Activated CD4-positive, CD25-positive, alpha-beta regulatory T cell treated with anti-CD3 and anti-CD28 coated beads, Interleukin-2, amount 50 U/mL, for 16 hours (primary cell): ENCODE results near the gene A1CF.
"Not testable (repeated sequence)": the region's sequence is repeated elsewhere in the genome, so short reads cannot be mapped to it uniquely, and the experiment has no call there.

ENCODE experiments used
- DNase-seq: peaks from one replicate; pipeline ENCODE4 v3.0.0-alpha.2; 2020; ENCODE audit warnings: low read depth, low spot score

The A1CF gene, protein sequence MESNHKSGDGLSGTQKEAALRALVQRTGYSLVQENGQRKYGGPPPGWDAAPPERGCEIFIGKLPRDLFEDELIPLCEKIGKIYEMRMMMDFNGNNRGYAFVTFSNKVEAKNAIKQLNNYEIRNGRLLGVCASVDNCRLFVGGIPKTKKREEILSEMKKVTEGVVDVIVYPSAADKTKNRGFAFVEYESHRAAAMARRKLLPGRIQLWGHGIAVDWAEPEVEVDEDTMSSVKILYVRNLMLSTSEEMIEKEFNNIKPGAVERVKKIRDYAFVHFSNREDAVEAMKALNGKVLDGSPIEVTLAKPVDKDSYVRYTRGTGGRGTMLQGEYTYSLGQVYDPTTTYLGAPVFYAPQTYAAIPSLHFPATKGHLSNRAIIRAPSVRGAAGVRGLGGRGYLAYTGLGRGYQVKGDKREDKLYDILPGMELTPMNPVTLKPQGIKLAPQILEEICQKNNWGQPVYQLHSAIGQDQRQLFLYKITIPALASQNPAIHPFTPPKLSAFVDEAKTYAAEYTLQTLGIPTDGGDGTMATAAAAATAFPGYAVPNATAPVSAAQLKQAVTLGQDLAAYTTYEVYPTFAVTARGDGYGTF

DNA sequence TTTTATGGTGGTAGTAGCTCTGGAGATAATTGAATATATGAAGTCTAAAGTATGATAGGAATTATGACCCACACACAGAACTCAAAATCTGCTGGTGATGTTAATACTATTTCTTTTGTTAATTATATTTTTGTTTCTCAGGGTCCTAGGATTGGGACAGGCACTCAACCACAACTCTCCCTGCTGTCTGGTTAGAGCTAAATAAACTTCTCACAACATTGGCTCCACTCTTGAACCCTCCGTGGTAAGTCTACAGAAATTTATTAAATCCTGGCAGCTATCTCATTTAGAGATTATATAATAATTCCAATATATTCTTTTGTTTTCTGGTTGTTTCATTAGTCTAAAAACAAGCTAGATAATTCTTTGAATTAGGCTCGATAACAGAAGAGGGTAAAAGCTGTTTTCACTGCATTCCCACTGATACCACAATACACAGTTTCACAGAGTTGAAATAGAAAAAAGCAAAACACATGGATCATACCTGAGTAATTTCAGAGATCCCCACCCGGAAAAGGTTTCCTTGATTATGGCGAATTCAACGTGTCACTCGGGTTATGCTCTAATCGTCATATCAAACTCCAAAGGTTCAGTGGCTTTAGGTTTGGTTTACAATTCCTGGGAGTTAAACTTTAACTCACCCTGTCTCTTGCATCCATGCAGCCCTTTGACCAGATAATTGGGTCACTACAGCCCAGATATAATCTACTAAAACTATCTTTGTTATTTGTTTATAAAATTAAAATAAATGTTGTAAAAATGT is at the start of gene A1CF:
Gene A1CF, minus strand, starts transcription at position 531 of the 763 bp plus-strand sequence. CDS start 25,687 bp downstream, outside the sequence.
- DNase-seq = no peak

DNA sequence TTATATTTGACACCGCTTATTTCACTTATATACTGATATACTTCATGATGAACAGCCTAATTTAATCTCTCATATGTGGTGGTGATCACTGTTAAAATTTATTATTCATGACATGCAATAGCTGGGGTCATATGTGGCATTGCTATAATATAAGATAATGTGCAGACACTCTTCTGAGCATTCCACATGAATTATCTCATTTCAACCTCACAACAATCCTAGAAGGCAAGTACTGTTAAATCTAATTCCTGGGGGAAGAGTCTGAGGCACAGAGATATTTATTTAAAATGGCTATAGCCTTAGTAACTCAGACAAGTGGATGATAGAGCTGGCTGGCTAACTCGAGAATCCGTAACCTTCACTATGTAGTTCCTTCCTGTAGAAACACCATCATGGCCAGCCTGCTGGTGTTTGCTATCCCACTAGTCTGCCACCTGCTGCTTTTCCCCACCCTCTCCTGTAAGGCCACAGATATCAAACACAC is 46.6 kb upstream of the A1CF start:
- DNase-seq = no peak

DNA sequence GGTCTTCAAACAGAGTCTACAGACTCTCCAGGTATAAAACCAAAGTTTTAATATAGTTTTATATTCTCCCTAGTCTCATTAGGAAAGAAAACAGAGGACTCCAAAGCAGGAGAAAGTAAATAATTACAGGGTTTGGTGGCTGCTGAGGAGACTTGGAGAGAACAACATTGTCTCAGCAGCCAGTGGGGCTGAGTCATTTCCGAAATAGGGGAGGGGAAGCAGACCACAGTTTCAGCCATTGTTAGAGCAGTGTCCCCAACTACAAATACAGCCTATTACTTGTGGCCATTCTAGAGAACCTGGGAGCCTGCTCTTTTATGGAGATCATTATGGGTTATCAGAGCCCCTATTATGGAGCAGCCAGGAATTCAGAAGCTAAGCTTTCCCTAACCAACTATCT is 44.2 kb upstream of the A1CF start:
- DNase-seq = no peak

DNA sequence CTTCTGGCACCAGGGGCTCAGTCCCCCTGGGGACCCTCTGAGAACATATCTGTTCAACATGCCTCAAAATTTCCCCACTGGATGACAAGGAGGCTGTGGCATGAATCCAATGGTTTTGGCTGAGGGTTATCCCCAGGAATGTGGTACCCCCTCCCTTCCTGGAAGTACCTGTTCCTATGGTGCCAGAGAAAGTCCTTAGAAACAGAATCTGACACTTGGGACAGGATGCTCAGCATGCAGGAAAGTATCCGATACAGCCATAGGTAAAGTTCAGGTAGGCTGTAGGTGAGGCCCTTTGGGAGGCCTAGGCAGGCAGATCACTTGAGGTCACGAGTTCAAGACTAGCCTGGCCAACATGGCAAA is 42.7 kb upstream of the A1CF start:
- no peak for DNase-seq

DNA sequence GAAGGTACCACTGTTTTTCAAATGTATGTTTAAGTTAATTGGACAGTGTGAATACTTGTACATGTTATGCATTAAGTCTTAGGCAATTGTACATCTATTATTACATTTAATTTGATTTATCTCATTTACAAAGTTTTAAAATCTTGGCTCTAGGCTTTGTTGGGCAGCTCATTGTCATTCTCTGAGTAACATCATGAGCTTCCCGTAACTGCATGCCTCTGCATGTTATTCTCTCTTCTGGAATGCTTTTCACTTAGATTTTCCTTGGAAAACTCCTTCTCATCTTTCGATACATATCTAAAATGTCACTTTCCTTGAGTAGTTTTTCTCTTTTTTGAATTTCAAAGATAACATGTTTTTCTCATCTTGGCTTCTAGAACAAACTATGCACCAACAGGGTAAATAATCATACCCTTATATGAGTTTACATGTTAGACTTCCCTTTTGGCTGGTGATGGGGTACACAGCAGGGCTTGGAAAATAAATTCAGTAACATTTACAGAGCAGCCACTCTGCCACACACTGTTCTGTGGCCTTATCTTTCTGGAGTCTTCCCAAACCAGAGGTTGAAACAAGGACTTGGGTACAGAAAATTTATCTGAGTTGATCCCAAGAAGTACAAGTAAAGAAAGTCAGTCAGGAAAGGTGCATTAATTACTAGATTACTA is 42.2 kb upstream of the A1CF start:
- no peak for DNase-seq

DNA sequence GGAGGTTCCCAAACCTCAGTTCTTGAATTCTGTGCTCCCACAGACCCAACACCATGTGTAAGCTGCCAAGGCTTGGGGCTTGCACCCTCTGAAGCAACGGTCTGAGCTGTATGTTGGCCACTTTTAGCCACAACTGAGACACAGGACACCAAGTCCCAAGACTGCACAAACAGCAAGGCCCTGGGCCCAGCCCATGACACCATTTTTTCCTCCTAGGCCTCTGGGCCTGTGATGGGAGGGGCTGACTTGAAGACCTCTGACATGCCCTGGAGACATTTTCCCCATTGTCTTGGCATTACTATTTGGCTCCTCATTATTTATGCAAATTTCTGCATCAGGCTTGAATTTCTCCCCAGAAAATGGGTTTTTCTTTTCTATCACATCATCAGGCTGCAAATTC is 38.0 kb upstream of the A1CF start:
- DNase-seq = not testable (repeated sequence)

DNA sequence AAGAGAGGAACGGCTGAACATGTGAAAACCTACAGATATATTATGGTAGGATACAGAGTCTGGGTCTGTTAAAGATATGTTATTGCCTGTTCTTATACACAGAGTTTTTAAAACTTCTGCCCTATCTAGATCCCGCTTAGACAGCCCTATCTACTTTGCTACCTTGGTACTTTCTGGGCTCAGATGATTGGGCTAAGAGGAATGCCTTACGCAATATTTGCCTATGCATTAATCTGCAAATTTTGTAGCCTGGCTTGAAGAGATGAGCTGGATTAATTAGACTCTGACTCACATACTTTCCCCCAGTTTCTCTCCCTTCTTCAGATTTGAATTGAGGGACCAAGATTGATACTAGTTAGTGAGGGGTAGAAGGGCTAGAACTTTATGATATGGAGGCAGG is 33.6 kb upstream of the A1CF start:
- DNase-seq = no peak

DNA sequence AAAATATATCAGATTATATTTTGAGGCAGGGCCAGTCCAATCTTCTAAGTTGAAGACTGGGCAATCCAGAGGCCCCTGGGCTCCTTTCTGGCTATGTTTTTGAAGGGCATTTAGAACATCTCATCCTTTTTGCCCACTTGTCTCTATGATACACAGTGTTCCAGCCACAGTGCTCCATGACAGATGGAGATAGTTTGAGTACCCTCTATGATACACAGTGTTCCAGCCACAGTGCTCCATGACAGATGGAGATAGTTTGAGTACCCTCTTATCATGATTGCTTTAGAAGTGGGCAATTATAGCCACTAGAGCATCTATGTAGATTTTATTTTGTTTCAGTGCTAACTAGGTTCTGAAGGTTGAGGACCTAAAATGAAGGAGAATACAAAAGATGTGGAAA is 33.1 kb upstream of the A1CF start:
- no peak for DNase-seq

DNA sequence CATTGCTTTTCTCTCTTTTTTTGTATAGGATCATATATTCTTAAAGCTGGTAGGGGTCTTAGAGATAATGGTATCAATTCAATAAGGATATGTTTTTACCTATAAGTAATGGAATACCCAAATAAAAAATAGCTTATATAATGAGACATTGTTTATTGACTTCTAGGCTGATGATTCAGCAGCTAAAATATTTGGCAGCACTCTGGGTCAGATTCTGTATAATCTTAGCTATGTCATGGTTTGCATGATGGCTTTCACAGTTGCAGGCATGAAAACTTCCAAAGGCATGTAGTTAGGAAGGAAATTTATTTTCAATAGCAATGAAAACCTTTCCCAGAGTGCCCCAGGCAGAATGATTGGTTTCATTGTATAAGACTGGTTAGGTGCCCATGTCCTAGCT is 32.1 kb upstream of the A1CF start:
- no peak for DNase-seq

DNA sequence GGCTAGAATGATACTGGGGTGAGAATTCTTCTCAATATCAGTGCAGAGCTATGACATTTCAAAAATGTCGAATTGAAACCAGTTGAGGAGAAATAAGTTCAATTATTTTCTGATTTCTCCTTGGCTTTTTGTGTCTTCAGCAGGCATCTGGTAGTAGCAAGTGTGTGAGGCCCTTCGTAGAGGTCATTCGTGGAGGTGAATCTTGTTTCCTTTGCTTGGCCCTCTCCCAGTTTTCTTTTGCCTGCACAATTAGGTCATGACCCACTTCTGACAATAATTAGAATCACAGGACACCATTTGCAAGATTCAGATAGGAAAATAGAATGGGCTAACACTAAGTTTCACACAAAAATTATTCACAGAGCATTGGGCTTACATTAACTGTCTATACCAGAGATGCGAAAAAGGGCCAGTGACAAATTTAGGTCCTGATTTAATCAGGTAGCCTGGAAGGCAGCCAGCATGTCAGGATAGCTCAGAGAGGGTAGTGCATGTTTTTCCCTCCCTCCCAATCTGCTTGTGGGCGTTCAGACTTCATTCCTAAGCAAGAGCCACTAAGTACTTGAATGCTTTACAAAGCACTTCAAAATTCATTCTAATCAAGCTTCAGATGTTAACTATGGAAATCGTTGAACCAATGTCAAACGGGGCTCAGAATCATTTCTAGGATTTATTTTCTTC is 24.0 kb upstream of the A1CF start:
- DNase-seq = no peak

DNA sequence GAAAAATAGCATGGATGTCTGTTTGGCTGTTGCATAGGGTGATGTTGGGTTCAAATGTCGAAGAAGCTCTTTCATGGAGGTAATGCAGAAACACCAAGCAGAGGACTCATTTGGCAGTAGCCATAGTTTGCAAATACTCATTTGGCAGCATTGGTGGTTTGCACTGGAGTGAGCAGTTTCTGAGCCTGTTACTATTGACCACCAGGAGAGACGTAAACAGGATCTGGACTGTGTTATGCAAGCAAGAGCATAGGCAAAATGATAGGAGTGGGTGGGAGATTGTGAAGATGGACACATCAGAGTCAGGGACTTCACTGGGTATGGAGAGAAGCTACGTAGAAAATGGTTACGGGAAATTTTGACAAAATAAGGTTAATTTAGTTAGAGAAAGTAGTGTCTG is 22.9 kb upstream of the A1CF start:
- no peak for DNase-seq

DNA sequence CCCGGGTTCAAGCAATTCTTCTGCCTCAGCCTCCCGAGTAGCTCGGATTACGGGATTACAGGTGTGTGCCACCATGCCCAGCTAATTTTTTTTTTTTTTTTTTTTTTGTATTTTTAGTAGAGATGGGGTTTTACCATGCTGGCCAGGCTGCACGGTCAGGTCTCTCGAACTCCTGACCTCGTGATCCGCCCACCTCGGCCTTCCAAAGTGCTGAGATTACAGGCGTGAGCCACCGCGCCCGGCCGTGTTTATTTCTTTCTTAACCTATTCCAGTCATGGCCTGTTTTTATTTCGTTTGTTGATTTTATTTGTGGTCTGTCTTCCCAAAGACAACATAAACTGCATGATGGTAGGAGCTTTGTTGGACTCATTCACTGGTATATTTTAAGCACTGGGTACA is 20.4 kb upstream of the A1CF start:
- not testable (repeated sequence) for DNase-seq

DNA sequence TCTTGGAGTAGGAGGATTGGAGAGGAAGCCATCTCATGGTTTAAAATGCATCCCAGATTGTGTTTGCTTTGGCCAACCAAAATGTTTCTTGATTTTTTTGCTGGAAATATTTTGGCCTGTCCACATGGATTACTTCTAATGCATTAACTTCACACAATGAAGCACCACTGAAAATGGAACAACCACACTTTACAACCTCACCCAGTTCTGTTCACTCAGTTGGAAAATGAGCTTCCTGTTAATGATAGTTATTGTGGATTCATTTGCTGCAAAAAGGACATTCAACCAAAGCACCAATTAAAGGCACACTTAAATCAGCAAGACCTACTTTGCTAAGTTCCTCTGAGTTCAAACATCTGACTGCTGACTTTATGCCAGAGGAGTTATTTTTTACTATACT is 11.3 kb upstream of the A1CF start:
- no peak for DNase-seq

DNA sequence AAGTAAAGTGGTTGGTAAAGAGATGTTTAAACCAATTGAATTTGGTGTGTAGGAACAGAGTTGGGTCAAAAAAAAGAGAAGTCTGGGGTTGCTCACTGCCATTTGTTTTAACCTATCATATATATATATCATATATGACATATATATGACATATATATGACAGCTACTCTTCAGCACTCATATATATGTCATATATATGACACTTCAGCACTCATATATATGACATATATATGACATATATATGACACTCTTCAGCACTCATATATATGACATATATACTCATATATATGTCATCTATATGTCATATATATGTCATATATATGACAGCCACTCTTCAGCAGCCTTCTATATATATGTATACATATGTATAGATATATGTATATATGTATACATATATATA is 8.9 kb upstream of the A1CF start:
- no peak for DNase-seq

DNA sequence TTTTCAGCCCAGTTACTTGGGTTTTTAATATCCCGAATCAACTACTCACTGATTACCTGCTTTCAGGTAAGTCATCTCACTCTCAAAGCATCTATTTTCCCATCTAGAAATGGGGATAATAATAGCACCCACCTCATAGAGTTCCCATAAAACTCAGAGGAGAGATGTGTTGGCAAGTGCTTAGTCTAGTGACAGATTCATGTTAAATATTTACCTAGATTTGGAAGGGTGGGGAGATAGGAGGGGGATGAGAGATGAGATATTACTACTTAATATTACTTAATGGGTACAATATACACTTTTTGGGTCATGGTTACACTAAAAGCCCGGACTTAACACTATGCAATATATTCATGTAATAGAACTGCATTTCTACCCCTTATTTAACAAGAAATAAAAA is 7.0 kb upstream of the A1CF start:
- no peak for DNase-seq

DNA sequence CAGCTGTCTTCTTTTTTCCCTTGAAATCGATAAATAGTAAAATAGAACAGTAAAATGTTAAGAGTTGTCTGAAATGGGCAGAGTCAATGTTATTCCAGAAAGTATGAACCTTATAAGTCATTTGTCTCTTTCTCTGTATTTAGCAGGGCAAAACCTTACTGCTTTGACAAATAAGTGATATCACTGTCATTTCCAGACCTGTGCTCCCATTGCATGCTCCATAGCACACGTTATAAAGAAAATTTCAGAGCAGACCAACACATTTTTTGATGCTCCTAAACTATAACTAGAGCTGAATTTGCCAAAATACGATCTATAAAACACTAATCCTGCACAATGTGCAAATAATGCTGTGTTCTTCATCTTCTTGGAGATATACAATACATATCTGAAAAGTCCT is 1.1 kb downstream of the A1CF start:
- DNase-seq = no peak

DNA sequence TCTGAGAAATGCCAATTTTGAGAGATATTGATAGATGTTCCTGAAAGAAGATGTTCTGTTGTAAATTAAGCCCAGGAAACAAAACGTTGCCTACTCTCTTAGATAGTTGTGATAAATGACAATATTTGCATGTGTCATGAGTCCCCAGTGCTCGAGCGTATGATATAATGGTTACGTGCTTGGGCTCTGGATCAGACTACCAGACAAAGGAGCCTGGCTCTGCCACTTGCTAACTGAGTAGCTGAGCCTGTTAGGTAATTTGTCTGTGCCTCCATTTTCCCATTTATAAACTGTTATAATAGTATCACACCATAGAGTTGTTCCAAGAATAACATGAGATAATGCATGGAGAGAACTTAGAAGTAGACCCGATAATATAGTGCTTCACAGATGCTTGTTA is 1.8 kb downstream of the A1CF start:
- no peak for DNase-seq

DNA sequence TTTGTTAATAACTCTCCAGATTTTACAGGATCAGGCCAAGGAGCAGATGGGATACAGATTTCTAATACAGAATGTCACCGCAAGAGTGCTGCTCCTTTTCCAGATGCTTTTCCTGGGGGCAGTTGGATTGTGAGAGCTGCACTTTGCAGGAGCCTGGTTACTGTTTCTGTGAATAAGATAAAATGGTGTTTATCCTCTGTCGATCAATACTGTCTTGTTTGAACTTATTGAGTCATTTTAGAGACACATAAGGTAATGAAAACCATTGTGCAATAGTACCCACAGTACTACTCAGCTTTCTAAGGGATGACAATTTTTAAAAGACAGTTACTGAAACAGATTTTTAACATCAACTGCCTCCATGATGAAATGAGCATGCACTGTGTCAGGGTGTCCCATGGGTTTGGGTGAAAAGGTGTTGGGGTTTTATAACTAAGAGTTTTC is 2.9 kb downstream of the A1CF start:
- no peak for DNase-seq

DNA sequence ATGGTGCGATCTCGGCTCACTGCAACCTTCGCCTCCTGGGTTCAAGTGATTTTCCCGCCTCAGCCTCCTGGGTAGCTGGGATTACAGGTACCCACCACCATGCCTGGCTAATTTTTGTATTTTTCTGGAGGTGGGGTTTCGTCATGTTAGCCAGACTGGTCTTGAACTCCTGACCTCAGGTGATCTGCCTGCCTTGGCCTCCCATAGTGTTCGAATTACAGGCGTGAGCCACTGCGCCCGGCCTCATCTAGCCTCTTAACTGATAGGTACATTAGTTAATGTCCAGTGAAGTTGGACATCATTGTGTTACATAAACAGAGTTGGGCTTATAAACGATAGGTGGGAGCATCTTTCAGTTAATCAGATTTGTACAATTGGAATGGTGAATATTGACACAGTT is 4.4 kb downstream of the A1CF start:
- not testable (repeated sequence) for DNase-seq

DNA sequence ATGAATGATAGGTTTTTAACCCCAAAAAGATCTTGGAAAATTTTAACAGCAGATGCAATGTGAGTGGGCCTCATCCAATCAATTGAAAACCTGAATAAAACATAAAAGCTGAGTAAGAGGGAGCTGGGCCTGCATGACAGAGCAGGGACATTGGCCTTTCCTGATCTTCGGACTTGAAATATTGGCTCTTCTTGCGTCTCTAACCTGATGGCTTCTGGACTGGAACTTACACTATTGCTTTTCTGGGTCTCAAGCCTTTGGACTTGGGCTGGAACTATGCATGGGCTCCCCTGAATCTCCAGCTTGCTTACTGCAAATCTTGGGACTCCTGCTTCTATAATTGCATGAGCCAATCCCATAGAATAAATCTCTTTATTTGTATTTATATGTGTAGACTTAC is 9.0 kb downstream of the A1CF start:
- DNase-seq = no peak

DNA sequence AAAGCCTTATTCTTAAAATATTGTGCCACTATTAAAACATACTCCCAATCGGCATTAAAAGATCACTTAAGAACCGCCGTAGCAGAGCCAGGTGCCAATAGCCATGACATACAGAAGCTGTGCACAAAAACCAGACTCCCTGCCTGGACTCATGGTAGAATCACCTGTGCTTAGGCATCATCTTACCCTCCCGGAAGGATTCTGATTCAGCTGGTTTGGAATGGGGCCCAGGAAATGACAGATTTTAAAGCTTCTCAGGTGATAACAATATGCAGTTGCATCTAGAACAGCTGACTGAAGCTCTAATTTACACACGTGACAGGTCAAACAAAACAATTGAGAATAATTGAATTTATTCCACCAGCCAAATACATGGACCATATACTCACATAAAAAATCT is 10.7 kb downstream of the A1CF start:
- no peak for DNase-seq

DNA sequence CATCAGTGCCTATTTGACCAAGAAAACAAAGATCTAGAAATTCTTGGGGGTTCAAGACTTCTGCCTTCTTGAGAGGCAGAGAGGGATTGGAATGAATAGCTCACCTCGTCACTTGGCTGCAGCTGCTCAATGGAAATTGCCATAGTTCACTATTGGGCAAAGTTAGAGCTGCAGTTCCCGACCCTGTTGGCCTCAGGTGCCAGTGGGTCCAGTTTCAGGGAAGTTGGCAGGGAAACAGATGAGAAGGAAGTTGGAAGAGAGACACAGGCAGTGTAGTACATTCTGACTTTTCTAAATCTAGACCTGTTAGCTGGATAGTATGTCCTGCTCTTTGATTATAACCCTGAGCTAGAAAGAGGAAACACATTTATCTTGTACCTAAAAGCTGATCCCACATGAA is 19.1 kb downstream of the A1CF start:
- no peak for DNase-seq
